ENCODE measurements around the gene DUSP19. TPM values are rescaled to one million over a fixed set of nuclear protein-coding genes. Genes with fewer than 3 reads are reported as not detected.

The DUSP19 gene, protein sequence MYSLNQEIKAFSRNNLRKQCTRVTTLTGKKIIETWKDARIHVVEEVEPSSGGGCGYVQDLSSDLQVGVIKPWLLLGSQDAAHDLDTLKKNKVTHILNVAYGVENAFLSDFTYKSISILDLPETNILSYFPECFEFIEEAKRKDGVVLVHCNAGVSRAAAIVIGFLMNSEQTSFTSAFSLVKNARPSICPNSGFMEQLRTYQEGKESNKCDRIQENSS
- total RNA-seq = 1.5 and 2.5 TPM in 2 replicates

DNA sequence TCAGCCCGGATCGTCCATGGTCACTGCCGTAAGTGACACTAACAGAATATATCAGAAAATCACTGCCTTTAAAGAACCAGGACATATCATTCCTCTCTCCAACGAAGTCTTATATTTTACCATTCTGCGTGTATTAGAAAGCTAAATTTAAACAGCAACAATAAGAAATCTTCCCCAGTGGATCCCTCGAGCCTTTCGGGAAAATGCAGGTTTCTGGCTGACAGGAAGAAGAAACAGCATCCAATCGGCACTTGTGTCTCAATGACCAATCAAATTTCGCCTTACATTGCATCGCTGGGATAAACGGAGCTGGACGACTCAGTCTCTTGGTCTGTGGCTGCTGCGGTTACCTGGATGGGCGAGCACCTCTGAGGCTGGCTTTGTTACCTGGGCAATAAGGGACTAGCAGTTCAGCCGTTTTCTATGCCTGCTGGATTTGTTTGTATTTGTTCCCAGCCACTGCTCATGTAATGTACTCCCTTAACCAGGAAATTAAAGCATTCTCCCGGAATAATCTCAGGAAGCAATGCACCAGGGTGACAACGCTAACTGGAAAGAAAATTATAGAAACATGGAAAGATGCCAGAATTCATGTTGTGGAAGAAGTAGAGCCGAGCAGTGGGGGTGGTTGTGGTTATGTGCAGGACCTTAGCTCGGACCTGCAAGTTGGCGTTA is at the start of gene DUSP19:
Gene DUSP19, plus strand, starts transcription at position 284 of the 675 bp plus-strand sequence. Its CDS starts 187 bp downstream, at position 471.

DNA sequence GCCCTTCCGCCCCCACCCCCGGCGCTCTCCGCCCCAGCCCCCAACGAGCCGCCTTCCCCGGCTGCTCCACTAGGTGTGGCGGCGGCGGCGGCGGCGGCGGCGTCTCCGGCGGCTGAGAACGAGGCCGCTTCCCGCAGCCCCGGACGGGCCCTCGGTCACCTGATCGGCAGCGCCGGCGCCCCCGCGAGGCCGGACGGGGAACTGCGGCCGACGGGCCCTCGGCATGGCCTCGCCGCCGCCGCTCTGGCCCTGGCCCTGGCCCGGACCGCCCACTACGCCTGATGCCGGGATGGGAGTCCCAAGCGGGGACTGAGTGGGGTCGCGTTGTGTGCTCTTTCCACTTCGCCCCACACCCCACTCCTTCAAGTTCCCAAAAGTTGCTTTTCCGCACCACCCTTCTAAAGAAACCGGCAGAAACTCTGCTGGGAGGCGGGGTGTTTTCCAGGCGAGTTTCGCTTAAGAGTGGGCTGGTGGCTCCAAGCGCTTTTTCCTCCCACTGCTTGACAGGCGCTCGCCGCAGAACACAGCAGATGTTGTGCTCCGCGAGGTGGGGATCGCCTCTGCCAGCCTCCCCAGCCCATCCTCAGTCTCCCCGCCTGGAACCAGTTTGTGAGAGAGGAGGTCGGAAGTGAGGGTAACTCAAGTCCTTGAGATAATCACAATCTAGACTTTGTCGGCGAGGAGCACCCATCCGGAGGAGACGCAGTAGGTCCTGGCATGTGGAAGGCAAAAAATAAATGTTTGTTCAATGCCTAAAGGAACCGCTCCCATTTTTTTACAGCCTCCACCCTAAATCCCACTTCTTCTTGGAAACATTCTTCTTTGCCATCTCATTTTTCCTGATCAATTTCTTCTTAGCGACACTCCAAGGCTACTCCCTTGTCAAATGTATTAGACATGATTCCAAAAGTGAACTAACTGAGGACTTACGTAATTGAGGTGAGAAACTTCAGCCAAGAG is 39.9 kb upstream of the DUSP19 start, which contains the start of gene NCKAP1:
Gene NCKAP1, minus strand, starts transcription at position 117 of the 960 bp plus-strand sequence. CDS start 358 bp downstream, outside the sequence.

DNA sequence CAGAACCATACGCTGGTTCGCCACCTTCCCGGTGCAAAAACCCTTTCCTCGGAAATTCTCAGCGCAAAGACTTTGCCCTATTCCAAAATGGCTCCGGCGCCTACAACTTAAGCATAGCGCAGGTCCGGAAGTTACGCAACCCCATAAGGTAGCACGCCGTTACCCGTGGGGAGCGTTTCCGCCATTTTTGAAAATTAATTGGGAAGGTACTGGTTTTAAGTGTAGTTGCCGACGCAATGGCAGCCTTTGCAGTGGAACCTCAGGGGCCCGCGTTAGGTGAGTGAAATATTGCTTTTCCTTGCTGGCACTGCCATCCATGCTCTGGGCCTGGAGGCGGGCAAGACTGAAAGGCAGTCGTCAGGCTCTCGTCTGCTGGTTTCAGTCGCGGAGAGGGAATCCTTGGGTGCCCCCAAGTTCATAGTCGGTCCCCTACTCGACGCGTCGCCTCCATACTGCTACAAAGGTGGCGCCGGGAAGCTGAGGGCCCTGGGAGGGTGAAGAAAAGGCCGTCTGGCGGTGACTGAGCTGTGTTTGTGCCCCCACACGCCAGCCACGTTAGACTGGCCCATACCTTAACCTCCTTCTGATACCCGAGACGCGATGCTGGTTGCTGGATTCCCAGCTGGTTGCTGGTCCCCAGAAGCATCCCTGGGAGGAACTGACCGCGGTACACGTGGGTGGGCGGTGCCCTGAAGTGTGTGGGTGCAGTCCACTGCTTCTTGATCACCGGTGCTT is 45.8 kb downstream of the DUSP19 start, which contains the start of gene NUP35:
Gene NUP35, plus strand, starts transcription at position 222 of the 735 bp plus-strand sequence. Its CDS starts 15 bp downstream, at position 237.

Other genes with a start within 250 kb of the DUSP19 start
- 0.49 TPM in 1 of 2 replicates, not detected in the other for gene FRZB, start 212.1 kb upstream of the DUSP19 start, total RNA-seq
- 105 and 106 TPM in 2 replicates for gene NCKAP1, start 40.3 kb upstream of the DUSP19 start, total RNA-seq
- gene NUP35, start 45.7 kb downstream of the DUSP19 start, total RNA-seq = 6.2 and 6.7 TPM in 2 replicates